IMR-90 (cell line): ENCODE data around the gene ARVCF.

ENCODE experiments used
- CTCF ChIP-seq: conservative IDR thresholded peaks from 2 replicates; pipeline ENCODE4 v1.5.1; 2012; ENCODE audit warnings: mild to moderate bottlenecking, low read depth, low read length, improper control_type of control experiment
- POLR2A ChIP-seq: IDR thresholded peaks from 2 replicates; pipeline ENCODE4 v1.6.1; 2012; ENCODE audit warnings: mild to moderate bottlenecking, low read depth, low read length

DNA sequence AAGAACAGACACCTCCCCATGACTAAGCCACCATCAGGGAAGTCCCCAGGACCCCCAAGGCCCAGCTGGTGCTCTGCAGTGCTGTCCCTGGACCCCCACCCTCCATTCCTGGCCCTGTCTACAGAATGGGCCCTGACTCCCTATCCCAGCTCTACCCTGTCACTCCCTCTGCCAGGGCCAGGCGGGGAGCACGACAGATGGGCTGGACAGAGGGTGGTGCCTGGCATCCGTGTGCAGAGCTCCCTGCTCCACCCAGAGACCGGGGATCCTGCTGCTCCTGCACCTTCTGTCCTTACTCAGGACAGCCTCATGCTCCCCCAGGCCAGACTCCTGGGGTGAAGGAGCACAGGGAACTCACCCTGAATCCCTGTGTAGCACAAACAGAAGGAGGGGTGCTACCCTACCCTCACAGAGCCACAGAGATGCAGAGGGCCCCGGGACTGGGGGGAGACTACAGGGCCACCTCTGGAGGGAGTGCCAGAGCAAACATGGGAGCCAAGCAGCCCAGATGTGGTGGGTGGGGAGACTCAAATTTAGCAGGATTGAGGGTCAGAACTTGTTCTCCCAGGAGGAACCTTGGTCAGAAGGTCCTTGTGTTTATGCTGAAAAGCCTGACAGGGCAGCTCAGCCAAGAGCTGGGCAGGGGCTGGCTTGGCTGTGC is 2.0 kb downstream of the ARVCF start:
- no peak for TF ChIP-seq CTCF
- no peak for TF ChIP-seq POLR2A
